Esophagus muscularis mucosa (tissue), 4 donors: ENCODE data around the gene FAM9A. TPM values are rescaled to one million over a fixed set of nuclear protein-coding genes. Genes with fewer than 3 reads are reported as not detected.

Experiments used
- DNase-seq: peaks from one replicate; pipeline ENCODE4 v3.0.0-alpha.2; 2017; ENCODE audit errors: extremely low spot score
- H3K27ac ChIP-seq, 4 donors: fragments of 200-600 bp; sonication (generic); replicated peaks in 1 of 4; 1 replicate in 3 of 4; 2 replicates in 1 of 4; pipeline ENCODE4 v1.5.1; 2016 to 2019; ENCODE audit warnings: mild to moderate bottlenecking in 1 of 4
- H3K27me3 ChIP-seq, 4 donors: fragments of 200-600 bp; sonication (generic); one replicate each; pipeline versions ENCODE4 v1.5.1 to v1.6.0; 2016 to 2019
- H3K36me3 ChIP-seq, 4 donors: fragments of 200-600 bp; sonication (generic); one replicate each; pipeline ENCODE4 v1.5.1; 2016 to 2019
- H3K4me1 ChIP-seq, 4 donors: fragments of 200-600 bp; sonication (generic); one replicate each; pipeline ENCODE4 v1.5.1; 2016 to 2019
- H3K4me3 ChIP-seq, 4 donors: fragments of 200-600 bp; sonication (generic); 1 replicate in 2 of 4; 2 replicates in 2 of 4; pipeline ENCODE4 v1.5.1; 2016 to 2019; ENCODE audit warnings: mild to moderate bottlenecking in 4 of 4, moderate library complexity in 1 of 4
- H3K9me3 ChIP-seq, 4 donors: fragments of 200-600 bp; sonication (generic); 1 replicate in 3 of 4; 2 replicates in 1 of 4; pipeline ENCODE4 v1.5.1; 2016 to 2019
- EP300 ChIP-seq: sonication (generic); formaldehyde crosslinking; IDR thresholded peaks from one replicate; pipeline ENCODE4 v1.6.1; 2017; ENCODE audit warnings: antibody characterized with exemption
- POLR2A ChIP-seq: fragments of 450-650 bp; IDR thresholded peaks from one replicate; pipeline ENCODE4 v1.6.1; 2017; ENCODE audit warnings: antibody characterized with exemption, moderate library complexity, mild to moderate bottlenecking, low read depth
- POLR2AphosphoS5 ChIP-seq, 2 donors: sonication (generic); formaldehyde crosslinking; IDR thresholded peaks; one replicate each; pipeline ENCODE4 v1.6.1; 2017; ENCODE audit warnings: antibody characterized with exemption in 2 of 2
- WGBS: methylation state at CpG from one replicate; pipeline ENCODE4 v1.1.5; 2018; 5-methylcytosine and 5-hydroxymethylcytosine counted together
- intact Hi-C: fragments of 100-400 bp; cut with DNase I; formaldehyde crosslinking; loops from one replicate; pipeline ENCODE4 v1.15.1; 2023
- total RNA-seq, 4 donors: library from RNA; depleted of rRNA; stranded (reverse); fragments of >200 nt; gene quantifications; one replicate each; pipeline versions ENCODE4 v1.1.0 to v1.2.1, GENCODE V29; 2016
- TF ChIP-seq, protein P1 (sequence below), 3 experiments: fragments of 200-600 bp in 2 of 3; fragments of 450-650 bp in 1 of 3; sonication (generic) in 2 of 3; IDR thresholded peaks; one replicate each; pipeline ENCODE4 v1.5.1; 2017 to 2019; ENCODE audit warnings: antibody characterized with exemption in 3 of 3, mild to moderate bottlenecking in 2 of 3, moderate library complexity in 1 of 3

Gene FAM9A
- total RNA-seq, 4 donors from 2014 or later, result not detected

DNA sequence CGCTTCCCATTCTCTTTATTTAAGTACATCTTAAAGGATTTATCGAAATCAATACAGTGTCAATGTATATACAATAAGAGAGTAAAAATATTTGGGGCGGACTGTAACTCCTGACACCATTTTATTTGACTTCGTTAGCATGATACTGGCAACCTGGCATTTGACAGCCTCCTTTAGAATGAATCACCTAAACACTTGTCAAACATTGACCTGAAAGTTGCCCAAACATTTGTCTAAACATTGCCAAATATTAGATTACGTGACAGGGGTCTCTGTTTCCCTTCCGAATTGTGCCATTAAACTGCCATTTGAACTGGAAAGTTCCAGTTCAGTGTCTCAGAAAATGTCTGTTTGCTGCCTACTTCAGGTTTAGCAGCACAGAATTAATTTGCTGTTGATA is 20.8 kb upstream of the FAM9A start:
- Histone ChIP-seq H3K4me1 (no peaks in the 10 kb centered on the region), H3K9me3 (no peaks in the 10 kb centered on the region), H3K27ac (no peak overlapping the region), H3K27me3 (no peaks in the 10 kb centered on the region), H3K4me3 (no peak overlapping the region), H3K36me3 (no peaks in the 10 kb centered on the region)
- TF ChIP-seq, protein P1, sequence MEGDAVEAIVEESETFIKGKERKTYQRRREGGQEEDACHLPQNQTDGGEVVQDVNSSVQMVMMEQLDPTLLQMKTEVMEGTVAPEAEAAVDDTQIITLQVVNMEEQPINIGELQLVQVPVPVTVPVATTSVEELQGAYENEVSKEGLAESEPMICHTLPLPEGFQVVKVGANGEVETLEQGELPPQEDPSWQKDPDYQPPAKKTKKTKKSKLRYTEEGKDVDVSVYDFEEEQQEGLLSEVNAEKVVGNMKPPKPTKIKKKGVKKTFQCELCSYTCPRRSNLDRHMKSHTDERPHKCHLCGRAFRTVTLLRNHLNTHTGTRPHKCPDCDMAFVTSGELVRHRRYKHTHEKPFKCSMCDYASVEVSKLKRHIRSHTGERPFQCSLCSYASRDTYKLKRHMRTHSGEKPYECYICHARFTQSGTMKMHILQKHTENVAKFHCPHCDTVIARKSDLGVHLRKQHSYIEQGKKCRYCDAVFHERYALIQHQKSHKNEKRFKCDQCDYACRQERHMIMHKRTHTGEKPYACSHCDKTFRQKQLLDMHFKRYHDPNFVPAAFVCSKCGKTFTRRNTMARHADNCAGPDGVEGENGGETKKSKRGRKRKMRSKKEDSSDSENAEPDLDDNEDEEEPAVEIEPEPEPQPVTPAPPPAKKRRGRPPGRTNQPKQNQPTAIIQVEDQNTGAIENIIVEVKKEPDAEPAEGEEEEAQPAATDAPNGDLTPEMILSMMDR (IDR thresholded peaks at IDR 0.05), result no peak
- TF ChIP-seq POLR2A, result no peak
- no peak for TF ChIP-seq EP300
- no peak for TF ChIP-seq POLR2AphosphoS5 (IDR thresholded peaks at IDR 0.05)
- DNase-seq, result no peak
- 81% methylated on average over 6 of the region's 6 CpGs for WGBS
- intact Hi-C loops, result no loop called here

DNA sequence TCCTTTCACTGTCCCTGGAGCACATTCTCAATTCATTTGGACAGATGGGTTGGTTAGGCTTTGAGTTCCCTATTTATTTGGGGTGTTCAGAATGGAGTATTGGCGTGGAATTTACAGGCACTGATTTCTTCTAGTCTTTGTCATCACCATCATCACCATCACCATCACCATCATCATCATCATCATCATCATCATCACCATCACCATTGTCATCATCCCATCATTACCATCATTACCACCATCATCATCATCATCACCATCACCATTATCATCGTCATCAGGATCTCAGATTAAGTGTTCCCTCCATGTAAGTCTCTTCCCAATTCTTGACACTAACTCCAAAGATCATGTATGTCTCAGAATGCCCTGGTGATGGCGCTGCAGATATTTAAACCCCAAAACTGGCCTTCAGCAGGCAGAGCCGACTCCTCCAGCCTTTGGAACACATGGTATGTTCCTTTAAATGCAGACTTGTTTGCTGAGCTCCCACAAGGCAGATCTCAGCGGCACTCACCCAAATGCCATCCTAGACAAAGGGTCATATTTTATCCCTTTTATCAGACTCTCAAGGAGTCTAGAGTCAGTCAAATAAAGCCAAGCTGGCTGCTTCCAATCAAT is 19.8 kb upstream of the FAM9A start:
- TF ChIP-seq, protein P1 (IDR thresholded peaks at IDR 0.05), result no peak
- no peak for TF ChIP-seq POLR2A
- TF ChIP-seq EP300, result no peak
- TF ChIP-seq POLR2AphosphoS5 (IDR thresholded peaks at IDR 0.05), result no peak
- intact Hi-C loops, result no loop called here
- no peaks in the 10 kb centered on the region for H3K4me1 ChIP-seq
- no peaks in the 10 kb centered on the region for H3K27me3 ChIP-seq
- H3K36me3 ChIP-seq, result no peaks in the 10 kb centered on the region
- H3K27ac ChIP-seq, result no peak overlapping the region
- DNase-seq, result no peak
- 52% methylated on average over 5 of the region's 5 CpGs for WGBS
- H3K4me3 ChIP-seq, result no peak overlapping the region
- no peaks in the 10 kb centered on the region for H3K9me3 ChIP-seq

DNA sequence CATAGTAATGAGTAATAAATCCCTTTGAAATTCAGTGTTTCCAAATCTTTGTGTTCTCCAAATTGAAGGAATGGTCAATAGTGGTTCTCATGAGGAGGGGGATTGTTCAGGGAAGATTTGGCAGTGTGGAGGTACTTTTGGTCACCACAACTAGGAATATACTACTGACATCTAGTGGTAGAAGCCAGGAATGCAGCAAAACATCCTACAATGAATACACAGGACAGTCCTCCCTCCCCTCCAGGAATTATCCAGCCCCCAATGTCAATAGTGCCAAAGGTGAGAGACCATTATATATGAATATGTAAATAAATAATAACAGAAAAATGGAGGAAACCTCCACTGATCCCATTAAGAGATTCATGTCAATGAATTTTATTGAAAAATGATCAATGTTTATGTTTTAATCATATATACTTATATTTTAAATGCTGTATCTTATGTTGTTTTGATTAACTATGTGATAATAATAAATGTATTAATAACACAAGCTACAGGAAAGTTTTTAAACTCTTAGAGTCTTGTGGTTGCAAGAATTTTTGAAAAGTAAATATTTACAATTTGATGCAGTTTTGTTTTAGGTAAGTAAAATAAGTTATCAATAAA is 14.4 kb upstream of the FAM9A start:
- Histone ChIP-seq H3K4me3 (no peak overlapping the region), H3K27ac (no peak overlapping the region), H3K36me3 (no peaks in the 10 kb centered on the region), H3K27me3 (no peaks in the 10 kb centered on the region), H3K4me1 (no peaks in the 10 kb centered on the region), H3K9me3 (no peaks in the 10 kb centered on the region)
- intact Hi-C loops, result loop anchor here (10.0 kb wide), 1 partner anchor 821 kb away; no protein-coding TSS in a partner anchor
- no peak for TF ChIP-seq EP300
- TF ChIP-seq, protein P1 (IDR thresholded peaks at IDR 0.05), result peak; percentile 63 to 71 (median 67)
- no peak for DNase-seq

DNA sequence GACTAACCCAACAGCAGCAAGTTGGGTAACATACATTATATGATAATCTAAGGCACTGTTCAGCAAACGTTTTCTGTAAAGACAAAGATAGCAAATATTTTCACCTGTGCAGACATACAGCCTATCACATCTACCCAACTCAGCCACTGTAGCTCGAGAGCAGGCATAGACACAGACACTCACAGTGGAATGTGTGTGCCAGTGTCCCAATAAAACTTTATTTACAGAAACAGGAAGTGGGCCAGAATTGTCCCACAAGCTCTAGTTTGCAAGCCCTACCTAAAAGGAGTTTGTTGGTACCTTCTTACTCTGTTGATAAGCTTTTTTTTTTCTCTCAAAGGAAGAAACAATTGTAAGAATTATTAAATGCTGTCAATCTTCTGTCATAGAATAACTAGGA is 11.9 kb upstream of the FAM9A start:
- H3K9me3 ChIP-seq, result no peaks in the 10 kb centered on the region
- H3K36me3 ChIP-seq, result no peaks in the 10 kb centered on the region
- no peaks in the 10 kb centered on the region for H3K27me3 ChIP-seq
- no peak overlapping the region for H3K27ac ChIP-seq
- TF ChIP-seq, protein P1 (IDR thresholded peaks at IDR 0.05), result no peak
- TF ChIP-seq POLR2A, result no peak
- no peak for TF ChIP-seq POLR2AphosphoS5 (IDR thresholded peaks at IDR 0.05)
- no peak for TF ChIP-seq EP300
- H3K4me1 ChIP-seq, result no peaks in the 10 kb centered on the region
- DNase-seq, result no peak
- no peak overlapping the region for H3K4me3 ChIP-seq
- intact Hi-C loops, result loop anchor here (10.0 kb wide), 1 partner anchor 818 kb away; no protein-coding TSS in a partner anchor
- 53% methylated on average over 2 of the region's 2 CpGs for WGBS

DNA sequence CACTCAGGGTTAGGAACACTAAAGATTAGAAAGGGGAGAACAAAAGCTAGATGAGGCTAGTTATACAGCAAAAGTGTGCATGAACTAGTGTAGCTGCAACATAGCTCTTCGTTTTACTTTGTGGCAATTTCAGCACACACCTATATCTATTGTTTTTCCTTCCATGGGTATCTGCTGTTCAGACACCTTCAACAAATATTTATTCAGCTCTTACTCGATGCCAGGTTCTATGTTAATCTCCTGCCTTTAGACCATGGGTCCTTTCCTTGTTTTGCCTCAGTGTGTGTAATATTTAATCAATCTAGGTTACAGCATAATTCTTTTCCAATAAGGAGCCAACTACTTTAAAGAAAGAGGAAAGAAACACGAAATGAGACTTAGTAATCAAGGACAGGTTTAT is 10.4 kb upstream of the FAM9A start:
- TF ChIP-seq POLR2A, result no peak
- no peak for TF ChIP-seq EP300
- TF ChIP-seq POLR2AphosphoS5 (IDR thresholded peaks at IDR 0.05), result no peak
- TF ChIP-seq, protein P1 (IDR thresholded peaks at IDR 0.05), result no peak
- Histone ChIP-seq H3K36me3 (no peaks in the 10 kb centered on the region), H3K27ac (no peak overlapping the region), H3K4me1 (no peaks in the 10 kb centered on the region), H3K4me3 (no peak overlapping the region), H3K9me3 (no peaks in the 10 kb centered on the region), H3K27me3 (no peaks in the 10 kb centered on the region)
- 64% methylated on average over 3 of the region's 3 CpGs for WGBS
- intact Hi-C loops, result loop anchor here (10.0 kb wide), 1 partner anchor 817 kb away; no protein-coding TSS in a partner anchor
- DNase-seq, result no peak
